NB4 (cell line): Measurements from ENCODE around the gene ZNF808.
"Not testable (repeated sequence)": the region's sequence is repeated elsewhere in the genome, so short reads cannot be mapped to it uniquely, and the experiment has no call there.

Experiments used
- DNase-seq: peaks from one replicate; pipeline ENCODE4 v3.0.0; 2010; ENCODE audit warnings: low read depth
- H3K4me3 ChIP-seq: one replicate; pipeline ENCODE4 v1.5.1; 2011; ENCODE audit warnings: mild to moderate bottlenecking, low read depth, low read length, moderate library complexity
- CTCF ChIP-seq: IDR thresholded peaks from one replicate; pipeline ENCODE4 v1.5.1; 2012; ENCODE audit warnings: low read depth, low read length
- MAX ChIP-seq: IDR thresholded peaks from 2 replicates; pipeline ENCODE4 v1.6.1; 2011; ENCODE audit warnings: low read depth, low read length
- MYC ChIP-seq: IDR thresholded peaks from 2 replicates; pipeline ENCODE4 v1.6.1; 2011; ENCODE audit warnings: low read depth, low read length
- POLR2A ChIP-seq: IDR thresholded peaks from 2 replicates; pipeline ENCODE4 v1.6.1; 2011; ENCODE audit warnings: mild to moderate bottlenecking; ENCODE audit not compliant: insufficient read length; ENCODE audit errors: extremely low read depth

The ZNF808 gene

DNA sequence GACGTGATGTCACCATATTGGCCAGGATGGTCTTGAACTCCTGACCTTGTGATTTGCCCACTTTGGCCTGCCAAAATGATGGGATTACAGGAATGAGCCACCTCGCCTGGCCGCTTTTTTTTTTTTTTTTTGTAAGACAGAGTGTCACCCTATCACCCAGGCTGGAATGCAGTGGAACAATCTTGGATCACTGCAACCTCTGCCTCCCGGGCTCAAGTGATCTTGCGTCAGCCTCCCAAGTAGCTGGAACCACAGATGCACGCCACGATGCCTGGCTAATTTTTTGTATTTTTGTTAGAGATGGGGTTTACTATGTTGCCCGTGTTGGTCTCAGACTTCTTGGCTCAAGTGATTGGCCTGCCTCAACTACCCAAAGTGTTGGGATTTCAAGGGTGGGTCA is 28.9 kb upstream of the ZNF808 start:
- no peak for DNase-seq
- no peak overlapping the region for H3K4me3 ChIP-seq
- TF ChIP-seq POLR2A (no peak), MYC (no peak), MAX (no peak), CTCF (no peak)

- DNase-seq, H3K4me3 ChIP-seq: not testable (repeated sequence)
Measured at GRCh38 chr19:52500474-52500873, 27.0 kb upstream of the ZNF808 start.

DNA sequence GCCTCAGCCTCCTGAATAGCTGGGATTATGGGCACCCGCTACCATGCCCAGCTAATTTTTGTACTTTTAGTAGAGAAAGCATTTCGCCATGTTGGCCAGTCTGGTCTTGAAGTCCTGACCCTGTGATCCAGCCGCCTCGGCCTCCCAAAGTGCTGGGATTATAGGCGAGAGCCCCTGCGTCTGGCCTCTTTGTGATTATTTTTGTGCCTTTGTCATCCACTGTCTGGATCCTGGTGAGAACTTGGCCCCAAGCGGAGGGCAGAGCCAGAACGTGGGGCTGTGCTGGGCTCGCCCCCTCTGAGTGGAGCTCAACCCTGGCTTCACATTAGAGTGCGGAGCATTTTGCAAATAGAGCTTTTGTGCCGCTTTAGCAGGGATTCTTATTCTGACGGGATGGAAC is 26.5 kb upstream of the ZNF808 start:
- not testable (repeated sequence) for DNase-seq, H3K4me3 ChIP-seq

DNA sequence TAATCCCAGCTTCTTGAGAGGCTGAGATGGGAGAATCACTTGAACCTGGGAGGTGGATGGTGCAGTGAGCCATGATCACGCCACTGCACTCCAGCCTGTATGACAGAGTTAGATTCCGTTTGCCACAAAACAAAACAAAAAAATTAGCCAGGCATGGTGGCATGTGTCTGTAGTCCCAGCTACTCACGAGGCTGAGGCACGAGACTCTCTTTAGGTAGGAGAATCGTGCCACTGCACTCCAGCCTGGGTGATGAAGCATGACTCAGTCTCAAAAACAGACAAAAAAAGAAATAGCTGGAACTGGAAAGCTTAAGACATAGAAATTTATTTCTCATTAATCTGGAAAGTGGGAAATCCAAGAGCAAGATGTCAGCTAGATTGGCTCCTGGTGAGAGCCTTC is 20.2 kb upstream of the ZNF808 start:
- no peak overlapping the region for H3K4me3 ChIP-seq
- DNase-seq, result no peak
- TF ChIP-seq MAX (no peak), CTCF (no peak), POLR2A (no peak), MYC (no peak)

DNA sequence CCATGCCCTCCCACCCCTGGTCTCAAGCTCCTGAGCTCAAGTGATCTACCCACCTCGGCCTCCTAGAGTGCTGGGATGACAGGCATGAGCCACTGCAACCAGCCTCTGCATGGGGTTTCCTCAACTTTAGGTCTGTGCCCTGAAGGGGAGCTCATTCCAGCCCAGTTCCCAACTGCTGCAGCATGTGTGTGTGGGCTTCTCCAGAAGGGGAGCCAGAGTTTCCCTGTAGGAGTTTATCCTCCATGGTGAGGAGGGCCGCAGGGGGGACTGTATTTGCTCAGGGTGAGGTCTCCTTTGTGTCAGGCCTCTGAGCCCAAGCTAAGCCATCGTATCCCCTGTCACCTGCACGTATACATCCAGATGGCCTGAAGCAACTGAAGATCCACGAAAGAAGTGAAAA is 11.3 kb upstream of the ZNF808 start:
- TF ChIP-seq MAX (no peak), CTCF (no peak), MYC (no peak), POLR2A (no peak)
- H3K4me3 ChIP-seq, result no peak overlapping the region
- no peak for DNase-seq

GRCh38 chr19:52518646-52519045 is 8.8 kb upstream of the ZNF808 start:
- no peak for TF ChIP-seq MYC
- TF ChIP-seq POLR2A, result no peak
- no peak for TF ChIP-seq MAX
- TF ChIP-seq CTCF, result no peak
- no peak overlapping the region for H3K4me3 ChIP-seq
- no peak for DNase-seq

DNA sequence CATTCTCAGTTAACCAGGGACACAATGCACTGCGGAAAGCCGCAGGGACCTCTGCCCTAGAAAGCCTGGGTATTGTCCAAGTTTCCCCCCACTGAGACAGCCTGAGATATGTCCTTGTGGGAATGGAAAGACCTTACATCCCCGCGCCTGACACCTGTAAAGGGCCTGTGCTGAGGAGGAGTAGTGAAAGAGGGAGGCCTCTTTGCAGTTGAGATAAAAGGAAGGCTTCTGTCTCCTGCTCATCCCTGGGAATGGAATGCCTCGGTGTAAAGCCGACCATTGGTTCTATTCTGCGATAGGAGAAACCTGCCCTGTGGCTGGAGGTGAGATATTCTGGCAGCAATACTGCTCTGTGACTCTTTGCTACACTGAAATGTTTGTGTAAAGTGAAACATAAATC is 8.3 kb upstream of the ZNF808 start:
- not testable (repeated sequence) for H3K4me3 ChIP-seq, DNase-seq

DNA sequence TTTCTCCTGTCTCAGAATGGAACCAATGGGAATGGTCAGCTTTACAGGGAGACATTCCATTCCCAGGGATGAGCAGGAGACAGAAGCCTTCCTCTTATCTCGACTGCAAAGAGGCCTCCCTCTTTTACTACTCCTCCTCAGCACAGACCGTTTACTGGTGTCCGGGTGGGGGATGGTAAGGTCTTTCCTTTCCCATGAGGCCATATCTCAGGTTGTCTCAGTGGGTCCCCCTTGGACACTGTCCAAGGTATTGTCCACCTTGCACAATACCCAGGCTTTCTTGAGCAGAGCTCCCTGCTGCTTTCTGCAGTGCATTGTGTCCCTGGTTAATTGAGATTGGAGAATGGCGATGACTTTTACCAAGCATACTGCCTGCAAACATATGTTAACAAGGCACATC is 7.5 kb upstream of the ZNF808 start:
- TF ChIP-seq MYC, result no peak
- no peak for TF ChIP-seq MAX
- TF ChIP-seq POLR2A, result no peak
- no peak for TF ChIP-seq CTCF
- no peak overlapping the region for H3K4me3 ChIP-seq
- no peak for DNase-seq
